CD14-positive monocyte (primary cell): ENCODE measurements around the gene CCDC138. TPM values are rescaled to one million over a fixed set of nuclear protein-coding genes. Genes with fewer than 3 reads are reported as not detected.

ENCODE experiments used
- DNase-seq, 3 donors: peaks; one replicate each; pipeline ENCODE4 v3.0.0-alpha.2; 2011 to 2022
- H2AFZ ChIP-seq: 2 replicates; pipeline ENCODE4 v1.6.0; 2012; ENCODE audit warnings: mild to moderate bottlenecking, low read depth, low read length, inconsistent platforms; ENCODE audit not compliant: insufficient read depth, poor library complexity, severe bottlenecking
- H3K27ac ChIP-seq, 2 donors: 1 replicate in 1 of 2; 2 replicates in 1 of 2; pipeline ENCODE4 v1.5.1; 2012 to 2013; ENCODE audit warnings: low read length in 2 of 2, control low read depth in 1 of 2, inconsistent platforms in 1 of 2, low read depth in 1 of 2, mild to moderate bottlenecking in 1 of 2
- H3K27me3 ChIP-seq, 2 donors: one replicate each; pipeline versions ENCODE4 v1.6.0 to v1.6.1; 2011 to 2013; ENCODE audit warnings: low read length in 2 of 2; ENCODE audit not compliant: control insufficient read depth in 2 of 2, insufficient read depth in 2 of 2
- H3K36me3 ChIP-seq, 2 donors: replicated peaks in 1 of 2; 1 replicate in 1 of 2; 2 replicates in 1 of 2; pipeline versions ENCODE4 v1.5.1 to v1.6.1; 2012 to 2013; ENCODE audit warnings: low read length in 2 of 2, control low read depth in 1 of 2, inconsistent platforms in 1 of 2, mild to moderate bottlenecking in 1 of 2; ENCODE audit not compliant: insufficient read depth in 2 of 2, control insufficient read depth in 1 of 2
- H3K4me1 ChIP-seq, 2 donors: 1 replicate in 1 of 2; 2 replicates in 1 of 2; pipeline versions ENCODE4 v1.5.1 to v1.6.1; 2012 to 2013; ENCODE audit warnings: low read length in 2 of 2, control low read depth in 1 of 2, inconsistent platforms in 1 of 2, mild to moderate bottlenecking in 1 of 2, moderate library complexity in 1 of 2; ENCODE audit not compliant: insufficient read depth in 2 of 2, control insufficient read depth in 1 of 2
- H3K4me2 ChIP-seq: replicated peaks from 2 replicates; pipeline ENCODE3; 2012; ENCODE audit warnings: low read length, moderate library complexity, mild to moderate bottlenecking; ENCODE audit not compliant: poor library complexity, severe bottlenecking; ENCODE audit errors: extremely low read depth
- H3K4me3 ChIP-seq, 3 experiments: fragments of 200-600 bp in 1 of 3; sonication (generic) in 1 of 3; replicated peaks in 1 of 3; 1 replicate in 2 of 3; 2 replicates in 1 of 3; pipeline ENCODE4 v1.5.1; 2011 to 2013; ENCODE audit warnings: low read length in 3 of 3, mild to moderate bottlenecking in 3 of 3, control low read depth in 2 of 3, low read depth in 2 of 3, inconsistent platforms in 1 of 3, moderate library complexity in 1 of 3
- H3K79me2 ChIP-seq: 2 replicates; pipeline ENCODE4 v1.6.0; 2012; ENCODE audit warnings: mild to moderate bottlenecking, control low read depth, inconsistent platforms, low read length, moderate library complexity; ENCODE audit not compliant: insufficient read depth
- H3K9ac ChIP-seq: 2 replicates; pipeline ENCODE4 v1.6.0; 2017; ENCODE audit warnings: low read length, mild to moderate bottlenecking; ENCODE audit not compliant: insufficient read depth, poor library complexity, severe bottlenecking
- H3K9me3 ChIP-seq, 2 donors: replicated peaks in 1 of 2; 1 replicate in 1 of 2; 2 replicates in 1 of 2; pipeline versions ENCODE4 v1.5.1 to v1.6.1; 2012 to 2013; ENCODE audit warnings: low read length in 2 of 2, control low read depth in 1 of 2; ENCODE audit not compliant: control insufficient read depth in 1 of 2, insufficient read depth in 1 of 2
- H4K20me1 ChIP-seq: 2 replicates; pipeline ENCODE4 v1.6.0; 2012; ENCODE audit warnings: mild to moderate bottlenecking, low read length, control low read depth, moderate library complexity; ENCODE audit not compliant: insufficient read depth
- H3K27ac Mint-ChIP-seq, 7 donors: one replicate each; pipeline ENCODE4 v1.8.0; 2020; ENCODE audit warnings: mild to moderate bottlenecking in 7 of 7, mixed read lengths in 7 of 7, moderate library complexity in 6 of 7, inconsistent platforms in 2 of 7
- H3K27me3 Mint-ChIP-seq, 3 donors: one replicate each; pipeline ENCODE4 v1.8.0; 2021 to 2022; ENCODE audit warnings: low read depth in 3 of 3, mild to moderate bottlenecking in 3 of 3, mixed read lengths in 3 of 3, moderate library complexity in 3 of 3, inconsistent platforms in 1 of 3
- H3K36me3 Mint-ChIP-seq, 2 donors: one replicate each; pipeline ENCODE4 v1.8.0; 2020; ENCODE audit warnings: mixed read lengths in 2 of 2, inconsistent platforms in 1 of 2, mild to moderate bottlenecking in 1 of 2
- H3K4me1 Mint-ChIP-seq: one replicate; pipeline ENCODE4 v1.8.0; 2020; ENCODE audit warnings: mild to moderate bottlenecking, mixed read lengths
- H3K4me3 Mint-ChIP-seq, 2 donors: one replicate each; pipeline ENCODE4 v1.8.0; 2020; ENCODE audit warnings: mild to moderate bottlenecking in 2 of 2, mixed read lengths in 2 of 2, moderate library complexity in 1 of 2
- H3K9me3 Mint-ChIP-seq, 7 donors: one replicate each; pipeline ENCODE4 v1.8.0; 2020 to 2022; ENCODE audit warnings: mixed read lengths in 7 of 7, mild to moderate bottlenecking in 6 of 7, moderate library complexity in 6 of 7, inconsistent platforms in 2 of 7
- CTCF ChIP-seq: fragments of 200-600 bp; IDR thresholded peaks from one replicate; pipeline ENCODE4 v1.8.0; 2022; ENCODE audit warnings: antibody characterized with exemption, mild to moderate bottlenecking
- WGBS: methylation state at CpG from one replicate; pipeline ENCODE4 v1.1.5; 2013; ENCODE audit warnings: missing lambda C conversion rate; ENCODE audit not compliant: insufficient coverage; 5-methylcytosine and 5-hydroxymethylcytosine counted together
- intact Hi-C, 2 donors: fragments of 100-400 bp; cut with micrococcal nuclease; formaldehyde crosslinking; loops; one replicate each; pipeline versions ENCODE4 v1.15.0 to v1.15.1; 2023
- polyA plus RNA-seq, 3 donors: library from polyadenylated mRNA; depleted of rRNA in 1 of 3; unstranded in 2 of 3; stranded (reverse) in 1 of 3; fragments of 300-500 nt in 2 of 3; fragments of >200 nt in 1 of 3; fragmentation: Illumina TruSeq in 2 of 3; gene quantifications; 1 replicate in 2 of 3; 2 replicates in 1 of 3; pipeline ENCODE4 v1.2.3, GENCODE V29; 2012 to 2021

Gene CCDC138
- polyA plus RNA-seq, 3 donors: 0.54 to 0.72 (median 0.67) TPM

- no peak overlapping the region for H3K4me3 Mint-ChIP-seq
- no peak for DNase-seq
- H3K27ac ChIP-seq: no peak overlapping the region
- H3K9me3 Mint-ChIP-seq: peaks cover 15 to 38% (median 26%) of the 10 kb centered on the region in 7 donors
- no peak overlapping the region for H3K4me3 ChIP-seq
- H4K20me1 ChIP-seq: no peaks in the 10 kb centered on the region
- H3K4me2 ChIP-seq: no peak overlapping the region
- H3K27ac Mint-ChIP-seq: no peak overlapping the region
- H3K27me3 Mint-ChIP-seq: peaks cover 0 to 2% (median 0%) of the 10 kb centered on the region in 3 donors
- H3K36me3 ChIP-seq: no peaks in the 10 kb centered on the region
- WGBS: 89% methylated on average over 4 of the region's 6 CpGs
- no peak overlapping the region for H3K9ac ChIP-seq
- peaks cover 10 to 12% of the 10 kb centered on the region in 2 donors for H3K9me3 ChIP-seq
- no peaks in the 10 kb centered on the region for H3K79me2 ChIP-seq
- intact Hi-C loops: no loop called here
- no peaks in the 10 kb centered on the region for H3K36me3 Mint-ChIP-seq
- H2AFZ ChIP-seq: no peak overlapping the region
- TF ChIP-seq CTCF: no peak
- H3K4me1 Mint-ChIP-seq: no peaks in the 10 kb centered on the region
- no peaks in the 10 kb centered on the region for H3K27me3 ChIP-seq
- H3K4me1 ChIP-seq: no peaks in the 10 kb centered on the region
These were observed 98.0 kb downstream of the CCDC138 start for GRCh38 chr2:108884619-108885018.

DNA sequence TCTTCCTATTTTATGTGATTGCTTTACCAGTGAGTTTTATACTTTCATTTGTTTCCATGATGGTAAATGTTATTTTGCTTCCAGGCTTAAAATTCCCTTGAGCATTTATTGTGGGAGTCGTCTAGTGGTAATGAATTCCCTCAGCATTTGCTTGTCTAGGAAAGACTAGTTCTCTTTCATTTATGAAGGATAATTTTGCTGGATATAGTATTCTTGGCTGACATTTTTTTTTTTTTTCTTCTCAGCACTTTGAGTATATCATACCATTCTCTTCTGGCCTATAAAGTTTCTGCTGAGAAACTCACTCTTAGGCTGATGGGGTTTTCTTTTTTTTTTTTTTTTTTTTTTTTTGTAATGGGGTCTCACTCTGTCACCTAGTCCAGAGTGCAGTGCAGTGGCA lies 103.3 kb downstream of the CCDC138 start:
- Mint-ChIP-seq H3K9me3 (peaks cover 18 to 41% (median 30%) of the 10 kb centered on the region in 7 donors), H3K36me3 (no peaks in the 10 kb centered on the region), H3K4me3 (no peak overlapping the region), H3K4me1 (no peaks in the 10 kb centered on the region), H3K27ac (no peak overlapping the region), H3K27me3 (peaks cover 0 to 3% (median 3%) of the 10 kb centered on the region in 3 donors)
- no CpG with 5 or more reads among the region's 1 CpG for WGBS
- intact Hi-C loops: no loop called here
- Histone ChIP-seq H3K36me3 (no peaks in the 10 kb centered on the region), H3K4me1 (no peaks in the 10 kb centered on the region), H3K4me2 (no peak overlapping the region), H3K9ac (no peak overlapping the region), H2AFZ (no peak overlapping the region), H4K20me1 (no peaks in the 10 kb centered on the region), H3K4me3 (no peak overlapping the region), H3K79me2 (no peaks in the 10 kb centered on the region), H3K27me3 (no peaks in the 10 kb centered on the region), H3K27ac (no peak overlapping the region), H3K9me3 (peaks cover 21 to 22% of the 10 kb centered on the region in 2 donors)
- no peak for TF ChIP-seq CTCF
- DNase-seq: no peak
